COLO668 (cell line): ENCODE results near the gene TAF4B.
"Not testable (repeated sequence)": the region's sequence is repeated elsewhere in the genome, so short reads cannot be mapped to it uniquely, and the experiment has no call there.

Source experiments
- DNase-seq: peaks from one replicate; lab custom pipeline; 2025; ENCODE audit not compliant: unreplicated experiment; lab: John Stamatoyannopoulos, UW

Gene TAF4B

DNA sequence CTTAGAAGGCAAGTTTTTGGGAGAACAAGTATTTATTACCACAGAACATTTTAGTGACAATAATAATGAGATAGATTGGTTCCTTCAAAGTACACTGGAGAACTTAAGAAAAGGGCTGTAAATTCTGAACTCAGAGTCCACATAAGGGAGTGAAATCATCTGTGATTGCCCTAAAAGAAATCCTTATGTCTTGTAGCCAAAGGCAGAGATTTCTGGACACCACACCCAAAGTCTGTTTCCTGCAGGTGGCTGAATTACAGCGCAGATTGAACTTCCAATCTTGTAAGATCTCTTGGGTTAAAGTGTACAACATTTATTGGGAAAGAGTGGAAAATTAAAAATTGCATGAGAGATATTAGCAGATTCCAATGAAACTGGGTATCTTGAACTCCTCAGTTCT is 143.8 kb downstream of the TAF4B start:
- DNase-seq = no peak

DNA sequence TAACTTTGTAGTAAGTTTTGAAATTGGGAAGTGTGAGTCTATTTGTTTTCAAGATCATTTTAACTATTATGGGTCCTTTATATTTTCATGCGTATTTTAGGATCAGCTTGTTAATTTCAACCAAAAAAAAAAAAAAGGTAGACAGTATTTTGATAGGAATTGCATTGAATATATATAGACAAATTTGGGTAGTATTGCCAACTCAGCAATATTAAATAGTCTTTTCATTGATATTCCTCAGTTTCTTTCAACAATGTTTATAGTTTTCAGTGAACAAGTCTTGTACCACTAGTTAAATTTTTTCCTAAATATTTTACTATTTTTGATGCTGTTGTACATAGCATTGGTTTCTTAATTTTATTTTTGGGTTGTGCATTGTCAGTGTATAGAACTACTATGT is 149.9 kb downstream of the TAF4B start:
- DNase-seq = no peak

DNA sequence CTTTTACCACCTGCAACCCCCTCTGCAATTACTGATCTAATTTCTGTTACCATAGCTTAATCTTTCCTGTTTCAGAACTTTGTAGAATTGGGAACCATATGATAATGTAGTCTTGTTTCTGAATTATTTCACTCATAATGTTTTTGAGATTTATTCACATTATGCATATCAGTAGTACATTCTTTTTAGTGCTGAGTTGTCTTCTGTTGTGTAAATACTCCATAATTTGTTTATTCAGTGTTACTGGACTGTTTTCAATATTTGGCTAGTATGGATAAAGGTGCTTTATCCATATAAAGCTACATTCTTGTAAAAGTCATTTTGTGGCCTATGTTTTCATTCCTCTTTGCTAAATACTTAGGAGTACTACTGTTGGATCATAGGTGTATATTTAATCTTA is 152.5 kb downstream of the TAF4B start:
- no peak for DNase-seq

DNA sequence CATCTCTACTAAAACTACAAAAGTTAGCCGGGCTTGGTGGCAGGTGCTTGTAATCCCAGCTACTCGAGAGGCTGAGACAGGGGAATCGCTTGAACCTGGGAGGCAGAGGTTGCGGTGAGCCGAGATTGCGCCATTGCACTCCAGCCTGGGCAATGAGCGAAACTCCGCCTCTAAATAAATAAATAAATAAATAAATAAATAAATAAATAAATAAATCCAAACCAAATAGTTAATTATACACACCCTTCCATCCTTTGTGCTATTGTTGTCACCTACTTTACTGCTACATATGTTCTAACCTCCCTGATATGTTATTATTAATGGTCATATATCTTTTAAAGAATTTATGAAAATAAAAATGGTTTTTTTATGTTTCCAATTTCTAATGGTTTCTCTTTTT is 155.3 kb downstream of the TAF4B start:
- not testable (repeated sequence) for DNase-seq

DNA sequence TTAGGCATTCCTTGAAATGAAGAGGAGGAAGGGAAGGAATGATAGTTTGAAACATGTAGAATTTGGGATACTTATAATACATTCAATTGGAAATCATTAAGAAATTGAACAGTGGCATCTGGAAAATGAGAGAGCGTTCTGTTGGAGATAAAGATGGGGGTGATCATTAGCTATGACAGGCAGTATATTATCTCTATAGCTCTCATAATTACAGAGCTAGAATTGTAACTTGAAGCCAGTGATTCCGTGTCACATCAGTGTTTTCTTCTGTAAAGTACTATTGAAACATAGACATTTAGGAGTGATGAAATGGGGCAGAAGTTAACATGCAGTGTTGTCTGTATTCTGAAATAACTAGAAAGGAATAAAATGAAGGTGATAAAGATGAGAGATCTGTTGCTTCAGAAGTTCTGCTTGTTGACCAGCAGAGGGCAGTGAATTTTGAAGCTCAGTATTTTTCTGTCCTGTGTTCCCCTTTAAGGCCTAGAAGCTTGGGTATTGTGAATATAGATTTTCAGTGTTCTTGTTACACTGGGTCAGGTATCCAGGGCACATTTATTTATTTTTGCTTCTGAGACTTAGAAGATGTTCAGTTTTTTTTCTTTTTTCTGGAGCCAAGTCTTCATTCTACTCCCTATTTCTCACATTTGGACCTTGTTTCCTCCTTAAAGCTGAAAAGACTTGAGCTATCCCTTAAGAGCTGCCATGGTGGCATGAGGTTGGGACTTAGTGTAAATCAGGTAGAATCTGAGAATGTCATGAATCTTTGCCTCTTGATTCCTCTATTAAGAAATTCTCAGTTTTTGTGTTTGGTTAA is 157.4 kb downstream of the TAF4B start:
- DNase-seq = no peak

DNA sequence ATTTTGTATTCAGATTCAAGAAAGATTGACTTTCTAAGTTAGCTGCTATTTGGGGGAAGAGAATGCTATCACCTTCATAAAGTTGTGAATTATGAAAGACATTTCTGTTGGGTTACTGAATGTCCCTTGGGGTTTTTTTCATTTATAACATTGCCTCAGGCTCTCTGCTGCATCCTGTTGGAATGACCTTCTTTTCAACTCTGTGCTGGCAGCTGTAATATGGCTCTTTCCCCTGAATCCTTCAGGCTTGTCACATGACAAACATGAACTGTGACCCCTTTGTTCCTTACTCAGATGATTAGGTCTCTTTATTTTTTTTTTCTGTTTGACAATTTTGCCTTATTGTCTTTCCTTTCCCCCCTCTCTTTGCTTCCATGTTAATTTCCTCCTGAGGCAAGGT is 159.8 kb downstream of the TAF4B start:
- DNase-seq = no peak

DNA sequence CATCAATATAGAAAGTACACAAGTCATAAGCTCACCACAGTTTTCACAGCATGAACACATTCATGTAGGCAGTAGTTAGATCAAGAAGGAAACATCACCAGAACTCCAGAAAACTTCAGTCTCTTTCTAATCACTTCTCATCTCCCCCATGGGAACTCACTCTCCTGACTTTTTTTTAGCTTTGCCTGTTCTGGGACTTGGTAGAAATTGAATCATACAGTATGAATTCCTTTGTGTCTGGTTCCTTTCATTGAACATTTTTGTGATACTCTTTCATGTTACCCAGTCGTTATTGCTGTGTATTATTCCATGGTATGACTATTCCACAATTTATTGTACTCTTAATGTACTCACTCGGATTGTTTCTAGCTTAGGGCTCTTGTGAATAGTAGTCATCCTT is 160.2 kb downstream of the TAF4B start:
- no peak for DNase-seq

DNA sequence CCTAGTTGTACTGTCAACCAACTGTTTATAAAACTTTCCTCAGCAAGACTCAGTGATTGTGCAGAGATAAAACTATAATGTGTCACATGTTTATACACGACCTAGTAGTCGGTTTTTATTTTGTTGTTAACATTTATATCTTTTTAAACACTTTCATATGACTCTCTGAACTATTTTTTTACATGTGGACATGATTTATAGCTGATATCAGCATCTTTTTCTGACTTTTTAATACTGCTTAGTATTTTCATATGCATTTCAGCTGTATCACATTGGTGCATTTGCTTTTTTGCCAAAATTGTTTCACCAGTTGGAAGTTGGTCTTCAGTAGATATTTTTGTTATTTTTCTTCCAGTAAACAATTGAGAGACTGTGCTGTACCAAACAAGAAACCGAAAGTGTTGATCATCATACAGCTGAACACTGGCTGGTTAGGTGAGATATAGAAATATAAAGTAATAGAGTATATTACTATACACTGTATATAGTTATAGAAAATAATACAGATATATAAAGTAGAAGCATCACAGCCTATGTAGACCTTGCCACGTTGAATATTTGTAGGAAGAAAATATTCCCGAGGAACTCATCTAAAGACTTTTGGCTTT is 167.9 kb downstream of the TAF4B start:
- DNase-seq = no peak

DNA sequence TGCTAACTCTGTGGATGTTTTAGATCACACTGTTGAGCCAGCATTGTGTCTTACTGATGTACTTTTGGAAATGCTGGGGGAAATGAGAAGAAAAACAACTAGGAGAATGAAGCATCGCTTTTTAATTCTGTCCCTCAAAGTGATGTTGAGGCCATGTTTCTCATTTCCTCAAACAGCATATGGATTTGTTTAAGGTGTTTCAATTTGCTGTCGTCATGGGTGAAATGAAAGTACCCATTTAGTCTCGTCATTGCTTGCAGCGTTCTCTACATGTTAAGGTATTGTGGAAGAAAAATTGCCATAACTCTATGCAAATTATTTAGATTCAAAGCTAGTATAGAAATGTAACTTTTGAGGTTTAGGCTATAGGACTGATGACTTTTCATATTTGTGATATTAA is 170.8 kb downstream of the TAF4B start:
- no peak for DNase-seq

DNA sequence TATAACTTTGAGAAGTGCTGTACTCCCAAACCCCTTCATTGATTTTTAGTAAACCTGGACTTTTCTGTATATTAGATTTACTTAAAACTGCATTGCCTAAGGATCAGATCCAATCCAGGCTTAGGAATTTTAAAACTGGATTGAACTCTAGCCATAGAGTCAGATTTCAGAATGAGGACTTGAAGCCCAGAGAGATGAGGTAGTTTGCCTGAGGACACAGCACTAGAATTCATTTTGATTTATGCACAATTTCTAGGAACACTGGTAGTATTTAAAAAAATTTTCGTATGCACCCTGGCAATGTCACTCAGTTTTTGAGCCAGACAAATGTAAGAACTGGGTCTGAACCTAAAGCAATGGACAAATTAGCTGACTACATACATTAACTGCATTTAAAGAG is 177.2 kb downstream of the TAF4B start:
- no peak for DNase-seq

DNA sequence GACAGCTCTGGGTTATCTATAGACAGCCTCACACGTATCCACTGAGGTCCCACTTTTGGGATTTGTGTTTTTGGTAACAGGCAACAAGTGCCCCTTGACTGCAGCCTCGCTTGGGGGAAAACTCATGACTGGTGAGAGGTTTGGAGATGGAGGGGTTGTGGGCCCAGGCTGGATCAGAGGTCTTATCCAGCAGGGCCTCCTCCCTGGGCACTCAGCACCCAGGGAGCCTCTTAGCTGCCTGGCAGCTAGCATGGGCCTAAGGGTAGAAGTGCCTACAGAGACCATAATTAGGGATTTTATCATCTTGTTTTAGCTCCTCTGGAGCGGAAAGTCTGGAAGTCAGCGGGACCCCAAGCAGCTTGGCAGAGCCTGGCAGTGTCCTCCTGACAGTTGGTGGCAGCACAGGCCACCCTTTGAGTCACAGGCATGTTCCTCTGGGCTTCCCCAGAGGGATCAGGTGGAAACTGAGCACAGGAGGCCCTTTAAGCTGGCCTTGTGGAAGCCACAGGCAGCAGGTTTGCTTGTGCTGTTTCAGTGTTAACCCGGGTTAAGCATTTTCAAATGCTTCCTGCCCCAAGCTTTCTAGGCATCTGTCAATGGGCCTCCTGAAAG is 179.1 kb downstream of the TAF4B start:
- peak; percentile 70 for DNase-seq

DNA sequence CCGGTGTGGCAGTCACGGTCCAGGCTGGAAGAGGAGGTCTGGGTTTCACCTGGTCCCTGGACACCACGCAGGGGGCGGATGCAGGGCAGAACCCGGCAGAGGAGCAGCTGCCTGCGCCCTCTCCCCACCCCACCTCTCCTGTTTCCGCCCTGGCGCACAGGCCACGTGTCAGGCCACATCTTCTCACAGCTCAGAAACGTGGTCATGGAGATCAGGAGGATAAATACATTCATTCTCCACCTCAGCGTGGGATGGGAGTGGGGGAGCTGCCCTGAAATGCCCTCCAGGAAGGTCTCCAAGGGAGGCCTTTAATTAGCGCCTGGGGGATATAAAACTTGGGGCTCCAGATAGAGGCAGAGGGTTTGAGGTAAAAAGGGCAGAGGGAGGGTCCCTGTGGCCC is 180.1 kb downstream of the TAF4B start:
- no peak for DNase-seq

DNA sequence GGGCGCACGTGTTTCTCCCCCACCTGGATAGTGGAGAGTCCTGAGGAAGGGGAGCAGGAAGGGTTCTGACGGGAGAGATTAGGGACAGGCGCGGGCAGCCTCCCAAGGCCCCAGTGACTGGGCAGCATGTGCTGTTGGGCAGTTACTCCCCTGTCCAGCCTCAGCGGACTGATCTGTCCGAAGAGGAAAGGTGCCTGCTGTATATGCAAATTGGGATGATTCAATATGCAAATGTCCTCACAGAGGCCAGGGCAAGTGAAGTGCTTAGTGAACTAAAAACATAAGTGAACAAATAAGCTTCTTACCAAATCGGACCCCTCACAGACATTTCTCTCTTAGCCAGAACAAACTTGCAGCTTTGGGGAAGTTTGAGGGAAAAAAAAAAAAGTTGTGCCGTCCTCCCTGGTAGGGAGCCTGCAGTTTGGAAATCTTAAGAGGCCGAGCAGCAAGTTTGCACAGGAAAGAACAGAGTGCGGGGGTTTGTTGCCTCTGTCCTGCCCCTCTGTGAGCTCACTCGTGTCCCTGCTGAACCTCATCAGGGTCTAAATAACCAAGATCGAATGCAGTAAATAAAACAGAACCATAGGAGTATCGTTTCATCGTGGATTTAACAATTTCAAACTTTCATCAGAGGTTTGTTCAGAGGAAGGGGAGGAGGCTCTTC is 180.7 kb downstream of the TAF4B start:
- no peak for DNase-seq

DNA sequence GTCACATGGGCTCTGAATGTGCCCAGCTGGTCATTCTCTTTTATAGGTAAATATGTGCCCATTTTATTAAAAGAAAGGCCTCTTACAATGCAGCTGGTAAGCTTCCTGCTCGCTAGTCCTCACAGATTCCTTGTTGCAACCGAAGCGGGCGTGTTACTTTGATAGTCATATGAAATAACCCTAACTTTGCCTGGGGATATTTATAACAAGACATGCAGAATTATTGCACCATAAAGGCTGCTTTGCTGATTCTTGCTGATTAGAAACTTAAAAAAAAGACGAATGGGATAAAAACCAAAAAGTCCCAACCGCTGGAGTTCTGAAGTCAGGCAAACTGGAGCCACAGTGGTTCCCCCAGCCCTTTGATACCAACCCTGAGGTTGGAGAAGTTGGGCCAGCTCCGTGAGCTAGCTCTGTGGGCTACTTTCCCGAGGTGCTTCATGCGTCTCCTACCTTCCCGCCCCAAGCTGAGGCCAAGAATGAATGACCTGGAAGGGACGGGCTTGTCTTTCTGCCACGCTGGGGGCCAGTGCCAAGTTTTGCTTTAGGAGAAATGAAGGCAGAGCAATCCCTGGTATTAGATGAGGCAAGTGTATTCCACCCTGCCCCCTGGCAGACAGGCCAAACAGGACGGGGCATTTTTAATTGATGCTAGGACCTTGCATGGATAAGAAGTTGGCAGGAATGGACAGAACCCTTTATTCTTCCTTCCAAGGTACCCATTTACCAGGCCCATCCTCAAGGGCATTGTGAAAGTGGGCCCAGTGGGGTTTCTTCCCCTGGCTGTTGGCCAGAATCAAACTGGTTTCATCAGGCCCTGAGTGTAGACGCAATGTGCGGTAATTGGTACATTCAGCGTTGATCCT is 181.7 kb downstream of the TAF4B start:
- DNase-seq = no peak

DNA sequence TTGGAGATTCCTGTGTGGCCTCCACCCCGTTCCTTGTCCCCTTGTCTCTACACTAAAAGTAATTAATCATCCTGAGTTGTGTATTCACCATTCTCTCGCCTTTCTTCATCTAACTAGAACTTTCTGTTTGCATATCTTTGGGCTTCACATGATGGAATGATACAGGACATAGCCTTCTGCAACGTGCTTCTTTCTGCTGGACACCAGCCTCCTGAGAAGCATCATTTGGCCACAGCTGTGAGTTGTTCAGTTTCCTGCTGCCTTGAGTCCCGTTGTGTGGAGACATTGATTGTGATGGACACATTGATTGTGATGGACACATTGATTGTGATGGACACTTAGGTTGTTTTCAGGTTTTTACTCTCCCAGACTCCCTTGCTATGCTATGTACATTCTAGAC is 182.8 kb downstream of the TAF4B start:
- DNase-seq = no peak

DNA sequence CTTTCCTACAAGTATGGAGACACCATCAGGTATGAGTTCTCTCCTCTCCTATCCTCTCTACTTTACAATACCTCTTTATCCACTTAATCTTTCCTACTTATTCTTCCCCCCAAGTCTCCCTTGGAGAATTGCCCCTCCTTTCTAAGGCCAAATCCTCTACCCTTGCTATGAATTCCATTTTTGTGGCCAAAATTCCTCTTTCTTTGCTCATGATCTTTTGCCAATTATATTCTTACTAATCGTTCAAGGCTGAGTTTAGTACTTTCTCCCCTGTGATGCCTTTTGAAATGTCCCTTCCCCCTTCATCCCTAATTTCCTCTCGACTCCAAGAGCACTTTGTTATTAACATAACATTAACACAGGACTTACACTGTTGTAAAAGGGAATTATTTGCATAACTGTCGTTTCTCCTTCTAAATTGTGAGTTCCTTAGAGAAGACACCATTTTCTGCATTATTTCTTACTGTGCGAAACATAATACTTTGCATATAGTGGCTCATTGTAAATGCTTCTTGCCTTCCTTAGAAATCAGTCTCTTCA is 188.7 kb downstream of the TAF4B start:
- DNase-seq = no peak

DNA sequence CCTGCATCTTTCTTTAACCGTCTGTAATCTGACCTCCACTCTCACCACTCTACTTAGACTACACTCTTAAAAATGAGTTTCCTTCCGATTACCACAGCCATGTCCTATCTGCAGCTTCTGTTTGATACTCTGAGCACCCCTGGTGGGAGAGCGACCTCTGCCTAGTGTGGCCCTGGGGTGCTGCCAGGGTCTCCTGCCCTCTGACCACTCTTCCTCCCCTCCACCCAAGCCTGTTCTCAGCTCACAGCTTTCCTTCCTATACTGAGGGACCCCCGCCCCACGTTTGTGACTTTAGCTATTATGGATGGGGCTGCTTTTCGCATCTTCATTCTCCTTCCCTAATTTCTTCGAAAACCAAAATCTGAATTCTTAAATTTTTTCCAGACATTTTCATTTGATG is 189.4 kb downstream of the TAF4B start:
- DNase-seq = no peak

DNA sequence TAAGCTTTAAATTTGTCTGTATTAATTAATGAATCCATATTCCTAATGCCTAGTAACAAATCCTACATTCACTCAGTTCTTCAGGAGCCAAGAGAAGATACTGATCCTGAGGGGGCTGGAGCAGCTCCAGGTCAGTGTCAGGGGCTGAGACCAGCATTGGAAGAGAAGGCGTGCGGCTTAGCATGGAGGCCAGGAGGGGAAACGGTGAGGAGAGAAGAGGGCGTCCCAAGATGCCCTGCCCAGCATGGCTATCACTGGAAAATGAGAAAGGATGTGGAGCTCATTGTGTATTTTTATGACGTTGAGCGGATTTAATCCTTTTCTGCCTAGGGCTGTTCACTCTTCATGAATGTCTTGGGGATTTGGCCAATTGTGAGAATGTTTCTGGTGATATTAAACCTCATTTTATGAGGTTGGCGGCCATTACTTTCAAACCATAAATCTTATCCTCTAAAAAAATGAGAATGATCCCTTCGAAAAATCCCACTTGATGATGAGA is 190.5 kb downstream of the TAF4B start:
- DNase-seq = no peak

DNA sequence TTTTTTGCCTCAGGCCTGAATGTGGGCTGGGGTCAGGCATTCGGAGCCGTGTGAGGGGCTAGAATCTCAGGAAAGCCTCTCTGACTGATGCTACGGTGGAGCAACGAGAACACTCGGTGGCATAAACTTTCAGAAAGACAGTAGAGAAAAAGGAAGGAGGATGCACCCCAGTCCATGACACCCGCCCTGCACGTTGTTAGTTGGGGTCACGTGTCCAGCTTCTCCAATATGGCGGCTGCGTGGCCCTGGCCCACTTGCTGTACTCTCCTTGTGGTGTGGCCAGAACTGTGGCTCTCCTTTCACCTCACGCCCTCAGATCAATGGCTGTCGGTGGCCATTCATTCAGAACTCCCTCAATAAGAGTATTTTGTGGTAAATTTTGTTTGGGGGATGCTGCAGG is 190.9 kb downstream of the TAF4B start:
- DNase-seq = no peak

DNA sequence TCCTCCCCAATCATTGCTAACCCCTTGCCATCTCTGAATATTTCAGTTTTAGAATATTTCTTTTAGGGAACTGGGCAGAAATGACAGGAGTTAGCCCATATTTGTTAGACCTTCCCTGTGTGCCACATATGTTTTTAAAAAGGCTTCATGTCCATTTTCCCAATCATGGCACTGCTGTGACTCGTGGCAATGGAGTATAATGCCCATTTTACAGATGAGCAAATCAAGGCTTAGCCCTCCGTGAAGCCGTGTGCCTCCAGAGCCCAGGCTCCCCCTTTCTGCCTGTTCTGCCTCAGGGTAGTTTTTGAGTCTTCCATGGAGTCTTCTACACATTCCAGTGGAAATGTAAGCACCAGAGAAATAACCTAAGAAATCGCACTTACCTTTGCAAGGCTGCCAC is 192.0 kb downstream of the TAF4B start:
- no peak for DNase-seq

DNA sequence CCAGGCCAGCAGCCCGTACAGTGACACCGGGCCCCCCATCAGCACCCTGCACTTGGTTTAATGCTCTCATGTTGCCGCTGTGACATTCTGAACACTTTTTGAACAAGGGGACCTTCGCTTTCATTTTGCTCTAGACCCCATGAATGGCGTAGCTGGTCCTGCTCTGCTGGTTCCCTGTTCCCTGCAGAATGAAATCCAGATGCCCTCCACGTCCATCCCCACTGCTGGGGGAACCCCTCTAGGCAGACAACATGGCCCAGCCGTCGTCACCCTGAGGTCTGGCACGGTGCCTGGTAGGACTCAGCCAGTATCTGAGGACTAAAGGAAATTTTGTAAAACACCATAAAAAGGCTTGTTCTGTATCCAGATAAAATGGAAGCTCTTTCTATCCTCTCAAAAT is 193.5 kb downstream of the TAF4B start:
- DNase-seq = no peak
